Mesenteric fat pad (tissue), 1 donor: ENCODE data around the gene SLC25A17. TPM values are rescaled to one million over a fixed set of nuclear protein-coding genes. Genes with fewer than 3 reads are reported as not detected.

Experiments used
- DNase-seq: peaks from one replicate; pipeline ENCODE4 v3.0.0-alpha.2; 2020; ENCODE audit warnings: low spot score
- total RNA-seq: library from RNA; stranded (reverse); fragmentation: NEBNext Ultra II Directional; extraction: Animal tissue kit (Norgen Biotek cat#: 25700); gene quantifications from one replicate; pipeline ENCODE4 v1.2.1, GENCODE V29; 2021
- donor health status: DM: yes; HTN: yes; CAD: no.

The SLC25A17 gene
- total RNA-seq, 1 donor from 2014 or later, result 15.0 TPM

DNA sequence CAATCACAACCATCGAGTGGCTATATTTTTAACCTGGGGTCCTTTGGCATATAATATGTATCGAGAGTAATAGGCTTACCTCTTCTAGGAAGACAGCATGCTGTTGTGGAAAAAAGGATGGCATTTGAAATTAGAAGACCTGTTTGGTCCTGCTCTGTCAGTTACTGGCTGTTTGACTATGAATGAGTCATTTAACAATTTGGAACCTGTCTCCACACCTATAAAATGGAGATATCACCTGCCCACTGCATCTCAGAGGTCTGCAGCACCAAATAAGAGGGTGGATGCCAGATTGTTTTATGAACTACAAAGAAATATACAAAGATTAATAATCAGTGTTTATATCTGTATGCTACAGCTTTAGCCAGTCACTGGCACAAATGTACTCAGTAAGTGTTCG, 60.8 kb downstream of the SLC25A17 start:
- no peak for DNase-seq

DNA sequence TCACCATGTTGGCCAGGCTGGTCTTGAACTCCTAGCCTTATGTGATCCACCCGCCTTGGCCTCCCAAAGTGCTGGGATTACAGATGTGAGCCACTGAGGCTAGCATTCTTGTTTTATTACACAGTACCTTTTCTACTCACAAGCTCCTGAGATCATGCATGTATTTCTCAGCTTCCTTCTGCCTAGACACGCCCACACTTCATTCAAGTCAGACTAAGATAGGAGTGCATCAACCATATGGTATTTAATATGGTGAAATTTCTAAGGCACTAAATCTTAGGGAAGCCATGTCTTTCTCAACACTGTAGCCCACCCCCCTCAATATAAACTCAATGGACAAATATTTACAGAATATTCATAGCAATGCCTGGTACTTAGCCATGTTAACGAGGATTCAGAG, 62.1 kb downstream of the SLC25A17 start:
- no peak for DNase-seq

DNA sequence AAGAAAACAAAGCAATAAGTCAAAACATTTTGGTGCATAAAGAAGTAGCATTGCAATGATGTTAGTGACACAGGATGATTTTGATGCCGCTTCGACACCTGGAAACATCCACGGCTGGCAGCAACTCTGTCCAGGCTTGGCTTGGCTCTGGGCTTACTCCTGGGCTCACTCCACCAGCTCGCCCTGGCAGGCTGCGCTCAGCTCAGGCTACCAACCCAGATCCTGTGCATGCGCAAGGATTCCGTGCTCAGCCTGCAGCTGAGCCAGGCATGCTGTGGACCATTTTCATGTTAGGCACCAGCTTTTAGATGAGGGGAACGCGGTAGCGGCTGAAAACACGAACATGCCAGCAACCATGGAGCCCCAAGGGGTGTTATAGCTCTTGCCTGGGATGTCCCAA, 66.0 kb downstream of the SLC25A17 start:
- DNase-seq, result peak; percentile 41

DNA sequence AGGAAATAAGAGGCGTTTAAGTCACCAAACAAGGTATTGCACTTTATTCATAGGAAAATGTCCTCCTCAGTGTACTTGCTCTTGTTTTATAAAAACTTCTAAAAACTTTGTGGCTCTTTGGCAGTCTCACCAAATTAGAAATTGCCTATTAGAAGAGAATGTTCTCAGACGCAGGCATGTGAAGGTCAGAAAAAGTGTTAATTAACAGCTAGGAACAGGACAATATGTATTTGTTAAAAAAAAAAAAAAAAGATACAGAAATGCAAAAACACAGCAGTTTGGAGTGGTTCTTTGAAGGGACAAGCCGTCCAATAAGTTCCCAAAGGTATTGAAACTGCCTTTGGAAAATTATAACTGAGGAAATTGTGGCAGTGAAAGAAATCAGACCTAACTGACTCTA, 67.9 kb downstream of the SLC25A17 start:
- DNase-seq, result no peak

DNA sequence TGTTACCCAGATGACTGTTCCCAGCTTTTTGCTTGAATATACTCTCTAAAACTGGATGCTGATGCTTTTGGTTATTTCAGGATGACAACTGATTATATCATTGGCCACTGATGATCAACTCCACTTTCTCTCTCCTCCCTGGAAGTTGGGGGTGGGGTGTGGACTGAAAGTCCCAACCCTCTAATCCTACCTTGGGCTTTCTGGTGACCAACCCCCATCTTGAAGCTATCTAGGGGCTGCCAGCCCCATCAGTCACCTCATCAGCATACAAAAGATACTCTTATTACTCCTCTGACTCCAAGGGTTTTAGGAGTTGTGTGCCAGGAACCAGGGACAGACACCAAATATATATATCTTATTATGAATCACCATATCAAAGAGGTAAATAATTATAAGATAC, 69.3 kb downstream of the SLC25A17 start:
- peak; percentile 11 for DNase-seq

DNA sequence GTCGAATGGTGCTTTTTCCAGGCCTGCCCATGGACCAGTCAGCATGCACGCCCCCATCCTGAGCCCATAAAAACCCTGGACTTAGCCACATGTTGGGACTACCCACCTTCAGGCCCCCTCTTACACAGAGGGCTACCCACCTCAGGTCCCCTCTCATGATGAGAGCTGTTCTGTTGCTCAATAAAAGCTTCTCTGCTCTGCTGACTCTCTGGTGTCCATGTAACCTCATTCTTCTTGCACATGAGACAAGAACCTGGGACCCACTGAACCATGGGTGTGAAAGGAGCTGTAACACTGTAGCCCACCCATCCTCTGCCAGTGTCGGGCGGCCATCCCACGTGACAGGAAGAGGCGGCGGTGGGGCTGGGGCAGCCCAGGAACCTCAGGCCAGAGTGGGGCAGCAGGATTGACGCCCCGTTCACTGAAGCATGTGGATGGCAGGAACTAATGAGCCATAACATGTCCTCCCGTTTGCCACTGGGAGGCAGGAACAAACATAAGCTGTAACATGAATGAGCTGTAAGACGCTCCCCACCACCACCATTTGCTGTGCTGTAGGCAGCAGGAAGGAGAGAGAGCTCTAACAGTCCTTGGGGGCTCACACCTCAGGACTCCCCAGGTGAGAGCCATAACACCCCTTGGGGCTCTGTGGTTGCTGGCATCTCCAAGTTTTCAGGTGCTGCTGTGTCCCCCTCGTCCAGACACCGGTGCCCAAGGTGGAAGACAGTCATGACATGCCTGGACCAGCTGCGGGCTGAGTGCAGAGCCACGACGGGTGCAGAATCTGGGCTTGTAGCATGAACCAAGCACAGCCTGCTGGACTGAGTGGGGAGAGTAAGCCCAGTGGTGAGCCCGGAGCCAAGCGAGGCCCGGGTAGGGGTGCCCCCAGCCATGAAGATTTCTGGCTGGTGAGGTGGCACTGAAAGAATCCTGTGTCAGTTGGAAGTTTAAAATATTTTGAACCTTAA, 70.5 kb downstream of the SLC25A17 start:
- DNase-seq, result peak; percentile 49

DNA sequence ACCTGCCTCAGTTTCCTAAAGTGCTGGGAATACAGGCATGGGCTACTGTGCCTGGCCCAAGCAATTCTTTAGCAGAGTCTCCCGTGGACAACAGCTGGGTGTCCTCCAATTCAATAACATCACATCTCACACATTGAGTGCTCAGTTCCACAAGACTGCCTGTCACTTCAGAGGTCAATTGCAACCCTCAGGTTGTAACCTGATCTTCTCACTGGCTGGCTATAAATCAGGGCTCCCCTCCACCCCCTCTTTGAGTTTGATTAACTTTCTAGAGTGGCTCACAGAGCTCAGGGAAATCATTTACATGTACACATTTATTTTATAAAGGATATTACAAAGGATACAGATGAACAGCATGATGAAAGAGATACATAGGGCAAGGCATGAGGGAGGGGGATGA, 71.8 kb downstream of the SLC25A17 start:
- peak; percentile 16 for DNase-seq

DNA sequence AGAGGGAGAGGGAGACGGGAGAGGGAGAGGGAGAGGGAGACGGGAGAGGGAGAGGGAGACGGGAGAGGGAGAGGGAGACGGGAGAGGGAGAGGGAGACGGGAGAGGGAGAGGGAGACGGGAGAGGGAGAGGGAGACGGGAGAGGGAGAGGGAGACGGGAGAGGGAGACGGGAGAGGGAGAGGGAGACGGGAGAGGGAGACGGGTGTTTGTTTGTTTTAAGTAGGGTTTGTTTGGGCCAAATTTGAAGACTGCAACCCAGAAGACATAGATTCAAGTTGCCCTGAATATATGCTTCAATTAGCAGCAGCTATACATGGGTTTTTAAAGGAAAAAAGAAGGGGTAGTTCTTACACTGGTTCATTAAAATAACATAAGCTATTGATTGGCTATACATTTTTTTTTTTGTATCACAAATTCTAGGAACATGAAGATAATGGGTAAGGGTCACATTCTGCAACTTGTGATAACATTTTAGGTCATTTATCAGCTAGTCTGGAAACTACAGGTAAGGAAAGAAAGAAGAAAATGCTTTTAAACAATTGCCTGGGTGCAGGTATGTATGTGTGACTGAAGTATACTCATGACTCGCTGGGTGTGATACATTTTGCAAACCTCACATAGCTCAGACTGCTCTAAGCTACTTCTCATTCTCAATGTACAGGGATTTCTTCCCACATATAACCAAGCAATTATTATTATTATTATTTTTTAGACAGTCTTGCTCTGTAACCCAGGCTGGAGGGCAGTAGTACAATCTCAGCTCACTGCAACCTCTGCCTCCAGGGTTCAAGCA, 72.5 kb downstream of the SLC25A17 start:
- no peak for DNase-seq

DNA sequence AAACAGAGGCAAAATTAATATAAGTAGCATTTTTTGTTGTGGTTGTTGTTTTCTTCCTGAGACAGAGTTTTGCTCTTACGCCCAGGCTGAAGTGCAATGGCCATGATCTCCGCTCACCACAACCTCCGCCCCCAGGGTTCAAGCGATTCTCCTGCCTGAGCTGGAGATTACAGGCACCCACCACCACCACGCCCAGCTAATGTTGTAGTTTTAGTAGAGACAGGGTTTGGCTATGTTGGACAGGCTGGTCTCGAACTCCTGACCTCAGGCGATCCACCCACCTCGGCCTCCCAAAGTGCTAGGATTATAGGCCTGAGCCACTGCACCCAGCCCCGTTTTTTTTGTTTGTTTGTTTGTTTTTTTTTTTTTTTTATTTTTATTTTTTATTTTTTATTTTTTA, 75.4 kb downstream of the SLC25A17 start:
- DNase-seq, result peak; percentile 60

DNA sequence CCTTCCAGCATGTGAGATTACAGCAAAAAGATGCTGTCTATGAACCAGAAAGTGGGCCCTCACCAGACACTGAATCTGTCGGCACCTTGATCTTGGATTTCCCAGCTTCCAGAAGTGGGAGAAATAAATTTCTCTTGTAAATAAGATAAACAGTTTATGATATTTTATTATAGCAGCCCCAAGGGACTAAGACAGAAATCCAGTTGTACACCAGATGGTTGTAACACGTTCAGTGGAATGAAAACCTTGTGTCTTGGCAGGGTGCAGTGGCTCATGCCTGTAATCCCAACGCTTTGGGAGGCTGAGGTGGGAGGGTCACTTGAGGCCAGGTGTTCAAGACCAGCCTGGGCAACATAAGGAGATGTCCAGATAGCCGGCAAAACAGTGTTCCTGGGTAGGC, 78.0 kb downstream of the SLC25A17 start:
- peak; percentile 45 for DNase-seq

DNA sequence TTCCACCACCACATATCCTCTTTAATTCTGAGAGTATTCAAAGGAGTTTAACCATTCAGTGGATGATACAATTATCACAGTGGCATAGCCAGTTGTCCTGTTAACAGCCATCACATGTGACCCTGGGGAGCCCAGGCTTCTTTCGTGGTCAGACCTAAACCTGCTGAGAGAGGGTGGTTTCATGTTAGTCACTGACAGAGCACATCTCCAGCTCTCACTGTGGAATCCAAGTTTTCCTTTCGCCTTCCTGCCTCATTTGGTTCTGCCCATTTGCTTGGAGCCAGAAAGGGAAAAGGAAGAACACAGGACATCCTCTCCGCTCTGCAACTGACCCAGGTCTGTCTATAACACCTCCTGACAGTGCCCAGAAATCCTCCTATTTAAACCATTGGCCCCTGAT, 79.4 kb downstream of the SLC25A17 start:
- DNase-seq, result no peak

DNA sequence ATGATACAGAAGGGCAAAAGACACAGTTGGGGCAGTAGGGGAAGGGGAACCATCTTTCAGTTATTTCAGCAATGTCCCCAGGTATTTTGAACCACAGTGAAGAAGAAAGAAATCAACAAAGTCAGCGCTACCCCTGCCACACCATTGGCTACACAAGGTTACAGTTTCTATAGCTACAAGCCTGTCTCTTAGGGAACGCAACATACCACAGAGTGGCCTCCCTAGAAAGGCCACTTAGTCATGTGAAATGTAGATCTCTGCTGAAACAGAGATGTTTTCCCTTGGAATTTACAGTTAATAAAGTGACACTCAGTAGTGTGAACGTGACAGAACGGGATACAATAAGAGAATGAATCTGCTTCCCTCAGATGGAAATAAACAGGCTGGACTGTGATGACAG, 85.2 kb downstream of the SLC25A17 start:
- DNase-seq, result no peak

DNA sequence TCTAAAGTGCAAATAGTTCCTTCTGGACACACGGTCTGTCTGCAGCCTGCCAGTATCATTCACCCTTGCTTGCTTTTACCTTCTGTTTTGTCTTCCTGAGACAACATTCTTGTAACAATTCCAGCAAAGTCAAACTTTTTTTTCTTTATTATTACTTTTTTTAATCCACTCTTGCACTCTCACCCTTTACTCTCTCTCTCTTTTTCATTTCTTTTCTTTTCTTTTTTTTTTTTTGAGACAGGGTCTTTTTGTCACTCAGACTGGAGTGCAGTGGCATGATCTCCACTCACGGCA, 86.2 kb downstream of the SLC25A17 start:
- DNase-seq, result no peak

DNA sequence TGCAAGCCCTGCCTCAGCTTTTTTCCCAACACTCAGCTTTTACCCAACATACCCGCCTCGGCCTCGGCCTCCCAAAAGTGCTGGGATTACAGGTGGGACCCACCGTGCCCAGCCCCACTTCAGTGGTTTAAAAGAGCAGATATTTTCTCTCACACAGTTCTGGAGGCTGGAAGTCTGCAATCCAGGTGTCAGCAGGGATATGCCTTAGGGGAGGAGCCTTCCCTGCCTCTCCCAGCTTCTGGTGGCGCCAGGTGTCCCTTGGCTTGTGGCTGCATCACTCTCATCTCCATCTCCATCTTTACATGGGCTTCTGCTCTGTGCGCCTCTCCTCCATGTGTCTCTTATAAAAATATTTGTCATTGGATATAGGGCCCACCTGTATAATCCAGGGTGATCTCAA, 89.9 kb downstream of the SLC25A17 start:
- no peak for DNase-seq

DNA sequence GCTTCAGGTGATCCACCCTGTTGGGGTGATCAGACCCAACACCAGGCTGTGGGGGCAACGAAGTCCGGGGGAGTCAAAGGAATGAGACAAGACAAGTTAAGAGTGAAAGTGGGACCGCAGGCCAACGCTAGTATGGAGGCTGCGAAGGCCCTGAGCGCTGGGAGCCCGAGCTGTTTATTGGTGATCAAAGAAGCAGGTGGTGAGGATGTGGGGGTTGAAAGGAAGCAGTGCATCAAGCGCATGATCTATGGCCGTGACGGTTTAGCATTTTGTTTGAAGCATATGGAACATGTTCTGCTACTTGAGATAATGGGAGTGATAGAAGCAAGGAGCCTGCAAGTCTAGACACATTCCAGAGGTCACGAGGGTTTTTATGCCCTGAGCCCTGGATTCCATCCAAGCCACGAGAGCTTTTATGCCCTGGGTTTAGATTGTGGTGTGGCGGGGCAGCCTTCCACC, 90.4 kb downstream of the SLC25A17 start:
- DNase-seq, result no peak

DNA sequence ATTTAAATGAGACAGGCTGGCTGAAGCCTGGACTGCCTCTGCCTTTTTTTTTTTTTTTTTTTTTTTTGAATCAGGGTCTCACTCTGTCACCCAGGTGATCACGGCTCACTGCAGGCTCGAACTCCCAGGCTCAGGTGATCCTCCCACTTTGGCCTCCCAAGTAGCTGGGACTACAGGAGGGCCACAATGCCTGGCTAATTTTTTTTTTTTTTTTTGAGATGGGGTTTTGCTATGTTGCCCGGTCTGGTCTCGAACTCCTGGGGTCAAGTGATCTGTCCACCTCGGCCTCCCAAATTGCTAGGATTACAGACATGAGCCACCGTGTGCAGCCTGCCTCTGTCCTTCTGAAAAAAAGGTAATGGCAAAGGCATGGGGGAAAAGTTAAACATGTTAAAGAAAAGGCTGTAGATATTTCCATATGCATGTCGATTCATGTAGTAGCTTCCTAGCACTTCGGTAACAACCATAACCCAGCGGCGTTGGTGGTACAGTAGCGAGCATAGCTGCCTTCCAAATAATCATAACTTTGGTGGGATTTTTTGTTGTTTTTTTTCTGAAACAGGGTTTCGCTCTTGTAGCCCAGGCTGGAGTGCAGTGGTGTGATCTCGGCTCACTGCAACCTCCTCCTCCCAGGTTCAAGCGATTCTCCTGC, 91.1 kb downstream of the SLC25A17 start:
- no peak for DNase-seq

DNA sequence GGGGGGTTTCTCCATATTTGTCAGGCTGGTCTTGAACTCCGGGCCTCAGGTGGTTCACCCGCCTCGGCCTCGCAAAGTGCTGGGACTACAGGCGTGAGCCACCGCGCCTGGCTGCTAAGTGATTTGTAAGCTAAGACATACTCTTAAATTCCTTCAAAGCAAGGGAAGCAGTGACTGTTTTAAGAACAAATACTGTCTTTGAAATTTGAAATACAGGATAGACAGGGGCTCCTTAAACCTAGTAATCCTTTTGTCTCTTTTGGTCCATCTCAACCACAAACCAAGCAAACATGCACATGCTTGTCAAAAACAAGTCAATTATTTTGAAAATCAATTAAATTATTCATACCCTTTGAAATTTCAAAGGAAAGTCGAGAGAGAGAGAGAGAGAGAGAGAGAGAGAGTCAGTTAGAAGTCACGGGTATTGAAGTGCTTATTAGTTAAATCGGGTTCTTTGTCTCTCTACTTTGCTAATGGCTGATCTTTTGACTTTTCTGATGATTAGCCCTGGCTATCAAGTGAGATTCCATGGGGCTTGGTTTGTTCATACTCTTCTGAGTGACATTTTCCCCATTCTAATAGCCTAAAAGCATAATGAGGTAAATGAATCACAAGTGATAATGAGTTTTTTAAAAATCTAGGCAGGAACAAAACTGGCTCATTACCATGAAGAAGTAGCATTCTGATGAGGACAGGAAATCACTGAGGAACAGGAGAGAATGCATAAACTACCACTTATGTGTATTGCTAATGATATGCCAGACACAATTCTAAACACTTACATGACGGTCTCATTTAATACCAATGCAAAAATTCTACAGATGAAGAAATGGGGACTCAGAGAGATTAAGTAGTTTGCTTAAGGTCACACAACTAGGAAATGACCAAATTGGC, 91.8 kb downstream of the SLC25A17 start:
- no peak for DNase-seq

DNA sequence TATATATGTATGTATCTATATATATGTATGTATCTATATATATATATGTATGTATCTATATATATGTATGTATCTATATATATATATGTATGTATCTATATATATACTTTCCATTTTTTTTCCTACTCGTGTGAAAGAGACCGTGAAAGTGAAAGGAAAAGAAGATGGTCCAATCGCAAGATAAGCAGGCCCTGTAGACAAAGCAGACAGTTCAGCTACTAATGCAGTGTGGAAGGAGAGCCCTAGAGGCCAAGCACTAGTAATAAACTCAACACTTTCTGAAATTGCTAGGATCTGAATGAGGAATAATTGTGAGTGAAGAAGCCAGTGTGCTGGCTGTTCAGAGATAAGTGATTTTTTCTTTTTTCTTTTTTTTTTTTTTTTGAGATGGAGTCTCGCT, 92.6 kb downstream of the SLC25A17 start:
- no peak for DNase-seq

DNA sequence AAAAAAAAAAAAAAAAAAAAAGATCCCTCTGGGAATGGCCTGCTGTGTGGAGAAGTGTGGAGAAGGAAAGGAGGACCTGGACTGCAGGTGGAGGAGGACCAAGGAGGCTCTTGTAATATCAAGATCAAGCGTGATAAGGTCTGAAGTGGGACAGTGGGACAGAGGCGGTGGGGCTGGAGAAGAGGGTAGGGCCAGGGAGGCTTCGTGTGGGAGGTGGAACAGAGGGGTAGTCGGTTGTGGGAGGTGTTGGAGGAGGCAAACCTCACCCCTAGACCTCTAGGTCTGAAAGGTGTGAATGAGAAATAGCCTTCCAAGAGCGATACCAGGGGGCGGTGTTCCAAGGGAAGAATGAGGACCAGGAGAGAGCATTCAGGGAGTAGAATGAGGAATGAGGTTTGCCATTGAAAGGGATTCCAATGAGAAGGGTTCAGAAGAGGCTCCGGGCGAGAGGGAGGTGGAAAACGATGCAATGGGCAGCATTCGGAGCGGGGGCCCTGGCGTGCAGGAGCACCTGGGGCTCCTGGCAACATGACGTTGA, 95.7 kb downstream of the SLC25A17 start:
- no peak for DNase-seq

DNA sequence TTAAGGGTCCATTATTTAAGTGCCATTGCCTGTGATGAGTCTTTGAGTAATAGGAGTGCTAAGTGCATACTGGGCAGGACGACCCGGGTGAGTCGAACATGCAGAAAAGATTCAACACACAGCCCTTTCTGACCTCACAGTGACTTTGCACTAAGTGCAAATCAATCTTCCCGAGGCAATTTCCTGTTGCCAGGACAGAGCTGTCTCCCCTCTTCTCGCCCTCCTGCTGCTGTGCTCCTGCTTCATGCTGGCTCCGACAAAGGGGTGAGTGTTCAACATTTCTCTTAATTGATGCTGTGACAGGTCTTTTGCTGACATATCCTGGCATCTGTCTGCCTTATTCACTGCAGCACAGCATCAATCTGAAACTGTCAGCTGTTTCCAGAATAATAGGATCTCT, 97.9 kb downstream of the SLC25A17 start:
- no peak for DNase-seq
